Neural cell (in vitro differentiated cells): ENCODE data around the gene CMKLR1. TPM values are rescaled to one million over a fixed set of nuclear protein-coding genes. Genes with fewer than 3 reads are reported as not detected.

Experiments used
- H2AFZ ChIP-seq: fragments of 200-600, 300-800 bp; sonication (generic), shearing (Covaris generic); 2 replicates; pipeline ENCODE4 v1.6.0; 2014; ENCODE audit warnings: low read depth, mild to moderate bottlenecking, antibody characterized with exemption, low read length, moderate library complexity
- H3F3A ChIP-seq: fragments of 200-600 bp; shearing (Covaris generic); 2 replicates; pipeline ENCODE4 v1.6.1; 2016; ENCODE audit warnings: mild to moderate bottlenecking, moderate library complexity, mixed read lengths, antibody characterized with exemption, low read length; ENCODE audit not compliant: insufficient read depth, poor library complexity, severe bottlenecking
- H3K27ac ChIP-seq: fragments of 200-600, 300-800 bp; sonication (generic), shearing (Covaris generic); 2 replicates; pipeline ENCODE4 v1.5.1; 2014; ENCODE audit warnings: mild to moderate bottlenecking, low read length, moderate library complexity
- H3K27me3 ChIP-seq: fragments of 300-800, 200-600 bp; sonication (generic), shearing (Covaris generic); 2 replicates; pipeline ENCODE4 v1.6.0; 2014; ENCODE audit warnings: mild to moderate bottlenecking, low read depth, low read length, moderate library complexity; ENCODE audit not compliant: insufficient read depth
- H3K36me3 ChIP-seq: fragments of 300-800, 200-600 bp; sonication (generic), shearing (Covaris generic); 2 replicates; pipeline ENCODE4 v1.5.1; 2014; ENCODE audit warnings: mild to moderate bottlenecking, antibody characterized with exemption, low read length, moderate library complexity; ENCODE audit not compliant: insufficient read depth
- H3K4me2 ChIP-seq: fragments of 300-800, 200-600 bp; sonication (generic), shearing (Covaris generic); 2 replicates; pipeline ENCODE4 v1.6.0; 2014; ENCODE audit warnings: mild to moderate bottlenecking, low read length
- H3K4me3 ChIP-seq: fragments of 300-800, 200-600 bp; sonication (generic), shearing (Covaris generic); 2 replicates; pipeline ENCODE4 v1.5.1; 2014; ENCODE audit warnings: mild to moderate bottlenecking, low read length, moderate library complexity
- H3K79me2 ChIP-seq: fragments of 200-600 bp; shearing (Covaris generic); replicated peaks from 2 replicates; pipeline ENCODE4 v1.6.0; 2014; ENCODE audit warnings: mild to moderate bottlenecking, low read length, moderate library complexity; ENCODE audit not compliant: insufficient read depth
- H3K9ac ChIP-seq: fragments of 300-800, 200-600 bp; sonication (generic), shearing (Covaris generic); 2 replicates; pipeline ENCODE4 v1.6.1; 2016; ENCODE audit warnings: mild to moderate bottlenecking, low read length, mixed read lengths
- H3K9me2 ChIP-seq: fragments of 200-600 bp; shearing (Covaris generic); 2 replicates; pipeline ENCODE4 v1.6.1; 2016; ENCODE audit warnings: mild to moderate bottlenecking, low read length, mixed read lengths; ENCODE audit not compliant: insufficient read depth
- H3K9me3 ChIP-seq: fragments of 200-600, 300-800 bp; sonication (generic), shearing (Covaris generic); 2 replicates; pipeline ENCODE4 v1.6.1; 2016; ENCODE audit warnings: mild to moderate bottlenecking, mixed run types, low read length, moderate library complexity, mixed read lengths
- H4K20me1 ChIP-seq: fragments of 200-600 bp; shearing (Covaris generic); 2 replicates; pipeline ENCODE4 v1.6.1; 2016; ENCODE audit warnings: mild to moderate bottlenecking, mixed run types; ENCODE audit not compliant: insufficient read depth
- CTCF ChIP-seq: fragments of 450-650 bp; IDR thresholded peaks from 2 replicates; pipeline ENCODE4 v1.5.1; 2014; ENCODE audit warnings: antibody characterized with exemption, mild to moderate bottlenecking, moderate library complexity; ENCODE audit not compliant: poor library complexity, severe bottlenecking
- EP300 ChIP-seq: fragments of 450-650 bp; conservative IDR thresholded peaks from 2 replicates; pipeline ENCODE4 v1.6.1; 2014; ENCODE audit warnings: antibody characterized with exemption, mild to moderate bottlenecking, moderate library complexity; ENCODE audit not compliant: poor library complexity, severe bottlenecking
- EZH2 ChIP-seq: fragments of 200-600, 300-800 bp; shearing (Covaris generic), sonication (generic); IDR thresholded peaks from 2 replicates; pipeline ENCODE4 v1.6.1; 2014; ENCODE audit warnings: antibody characterized with exemption, low read length, borderline replicate concordance, mild to moderate bottlenecking; ENCODE audit not compliant: insufficient read depth, poor library complexity, severe bottlenecking
- MXI1 ChIP-seq: fragments of 450-650 bp; conservative IDR thresholded peaks from 2 replicates; pipeline ENCODE4 v1.6.1; 2014; ENCODE audit warnings: antibody characterized with exemption, mild to moderate bottlenecking; ENCODE audit not compliant: poor library complexity, severe bottlenecking
- POLR2AphosphoS5 ChIP-seq: IDR thresholded peaks from 2 replicates; pipeline ENCODE4 v1.6.1; 2012
- RAD21 ChIP-seq: fragments of 450-650 bp; conservative IDR thresholded peaks from 2 replicates; pipeline ENCODE4 v1.6.1; 2014; ENCODE audit warnings: antibody characterized with exemption, mild to moderate bottlenecking, moderate library complexity
- REST ChIP-seq: IDR thresholded peaks from 2 replicates; pipeline ENCODE4 v1.6.1; 2012; ENCODE audit warnings: borderline replicate concordance
- SMC3 ChIP-seq: fragments of 450-650 bp; conservative IDR thresholded peaks from 2 replicates; pipeline ENCODE4 v1.6.1; 2014; ENCODE audit warnings: antibody characterized with exemption, mild to moderate bottlenecking, moderate library complexity; ENCODE audit not compliant: poor library complexity
- TAF1 ChIP-seq: IDR thresholded peaks from 2 replicates; pipeline ENCODE4 v1.6.1; 2012; ENCODE audit warnings: low read depth
- polyA plus RNA-seq: library from polyadenylated mRNA; depleted of rRNA; stranded (reverse); fragments of >200 nt; gene quantifications from 2 replicates; pipeline ENCODE4 v1.2.3, GENCODE V29; 2014

The CMKLR1 gene
- polyA plus RNA-seq, 1 donor from 2014 or later: 0.06 TPM

GRCh38 chr12:108269224-108269623 is 69.9 kb downstream of the CMKLR1 start:
- Histone ChIP-seq H3K27ac (no peak overlapping the region), H3K9me3 (no peaks in the 10 kb centered on the region), H2AFZ (no peak overlapping the region), H3K36me3 (no peaks in the 10 kb centered on the region), H3F3A (no peaks in the 10 kb centered on the region), H3K9ac (no peak overlapping the region), H3K27me3 (no peaks in the 10 kb centered on the region), H3K4me2 (no peak overlapping the region), H4K20me1 (no peaks in the 10 kb centered on the region), H3K4me3 (no peak overlapping the region), H3K9me2 (no peaks in the 10 kb centered on the region), H3K79me2 (no peaks in the 10 kb centered on the region)
- TF ChIP-seq EZH2: no peak
- no peak for TF ChIP-seq CTCF
- no peak for TF ChIP-seq TAF1
- TF ChIP-seq EP300: no peak
- TF ChIP-seq REST: no peak
- TF ChIP-seq RAD21: no peak
- TF ChIP-seq POLR2AphosphoS5: no peak
- TF ChIP-seq MXI1: no peak
- TF ChIP-seq SMC3: no peak

GRCh38 chr12:108268397-108268796 is 70.7 kb downstream of the CMKLR1 start:
- Histone ChIP-seq H3K4me2 (no peak overlapping the region), H3F3A (no peaks in the 10 kb centered on the region), H3K4me3 (no peak overlapping the region), H3K9ac (no peak overlapping the region), H3K27me3 (no peaks in the 10 kb centered on the region), H2AFZ (no peak overlapping the region), H4K20me1 (no peaks in the 10 kb centered on the region), H3K79me2 (no peaks in the 10 kb centered on the region), H3K9me3 (no peaks in the 10 kb centered on the region), H3K27ac (no peak overlapping the region), H3K9me2 (no peaks in the 10 kb centered on the region), H3K36me3 (no peaks in the 10 kb centered on the region)
- TF ChIP-seq TAF1 (no peak), POLR2AphosphoS5 (no peak), CTCF (no peak), RAD21 (no peak), SMC3 (no peak), REST (no peak), MXI1 (no peak), EP300 (no peak), EZH2 (no peak)
